Cardiac fibroblast (primary cell): ENCODE results near the gene SPAG5.

ENCODE experiments used
- DNase-seq, 2 donors: peaks; one replicate each; pipeline versions ENCODE4 v3.0.0 to v3.0.0-alpha.2; 2010; ENCODE audit warnings: low read depth in 2 of 2
- H3K4me3 ChIP-seq, 2 donors: replicated peaks in 1 of 2; 1 replicate in 1 of 2; 2 replicates in 1 of 2; pipeline ENCODE4 v1.5.1; 2011; ENCODE audit warnings: low read depth in 2 of 2, low read length in 2 of 2, mild to moderate bottlenecking in 2 of 2, moderate library complexity in 1 of 2
- TF ChIP-seq, protein P1 (sequence below): IDR thresholded peaks from one replicate; pipeline ENCODE4 v1.5.1; 2011; ENCODE audit warnings: low read depth, mild to moderate bottlenecking, low read length, inconsistent platforms

The SPAG5 gene

DNA sequence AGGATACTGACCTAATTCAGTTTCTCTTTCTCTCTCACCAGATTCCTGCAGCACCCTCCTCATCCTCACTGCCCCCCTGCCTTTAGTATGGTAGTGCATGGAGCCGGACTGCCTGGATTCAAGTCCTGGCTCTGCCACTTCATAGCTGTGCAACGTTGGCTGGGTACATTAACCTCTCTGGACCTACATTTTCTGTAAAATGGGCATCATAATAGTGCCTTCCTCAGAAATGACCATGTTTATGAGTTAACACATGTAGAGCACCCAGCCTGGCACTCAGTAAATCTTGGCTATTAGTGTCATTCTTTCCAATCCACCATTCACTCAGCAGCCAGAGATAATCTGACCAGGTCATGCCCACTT, 53.7 kb downstream of the SPAG5 start:
- TF ChIP-seq, protein P1, sequence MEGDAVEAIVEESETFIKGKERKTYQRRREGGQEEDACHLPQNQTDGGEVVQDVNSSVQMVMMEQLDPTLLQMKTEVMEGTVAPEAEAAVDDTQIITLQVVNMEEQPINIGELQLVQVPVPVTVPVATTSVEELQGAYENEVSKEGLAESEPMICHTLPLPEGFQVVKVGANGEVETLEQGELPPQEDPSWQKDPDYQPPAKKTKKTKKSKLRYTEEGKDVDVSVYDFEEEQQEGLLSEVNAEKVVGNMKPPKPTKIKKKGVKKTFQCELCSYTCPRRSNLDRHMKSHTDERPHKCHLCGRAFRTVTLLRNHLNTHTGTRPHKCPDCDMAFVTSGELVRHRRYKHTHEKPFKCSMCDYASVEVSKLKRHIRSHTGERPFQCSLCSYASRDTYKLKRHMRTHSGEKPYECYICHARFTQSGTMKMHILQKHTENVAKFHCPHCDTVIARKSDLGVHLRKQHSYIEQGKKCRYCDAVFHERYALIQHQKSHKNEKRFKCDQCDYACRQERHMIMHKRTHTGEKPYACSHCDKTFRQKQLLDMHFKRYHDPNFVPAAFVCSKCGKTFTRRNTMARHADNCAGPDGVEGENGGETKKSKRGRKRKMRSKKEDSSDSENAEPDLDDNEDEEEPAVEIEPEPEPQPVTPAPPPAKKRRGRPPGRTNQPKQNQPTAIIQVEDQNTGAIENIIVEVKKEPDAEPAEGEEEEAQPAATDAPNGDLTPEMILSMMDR: no peak
- no peak overlapping the region for H3K4me3 ChIP-seq
- DNase-seq: no peak

DNA sequence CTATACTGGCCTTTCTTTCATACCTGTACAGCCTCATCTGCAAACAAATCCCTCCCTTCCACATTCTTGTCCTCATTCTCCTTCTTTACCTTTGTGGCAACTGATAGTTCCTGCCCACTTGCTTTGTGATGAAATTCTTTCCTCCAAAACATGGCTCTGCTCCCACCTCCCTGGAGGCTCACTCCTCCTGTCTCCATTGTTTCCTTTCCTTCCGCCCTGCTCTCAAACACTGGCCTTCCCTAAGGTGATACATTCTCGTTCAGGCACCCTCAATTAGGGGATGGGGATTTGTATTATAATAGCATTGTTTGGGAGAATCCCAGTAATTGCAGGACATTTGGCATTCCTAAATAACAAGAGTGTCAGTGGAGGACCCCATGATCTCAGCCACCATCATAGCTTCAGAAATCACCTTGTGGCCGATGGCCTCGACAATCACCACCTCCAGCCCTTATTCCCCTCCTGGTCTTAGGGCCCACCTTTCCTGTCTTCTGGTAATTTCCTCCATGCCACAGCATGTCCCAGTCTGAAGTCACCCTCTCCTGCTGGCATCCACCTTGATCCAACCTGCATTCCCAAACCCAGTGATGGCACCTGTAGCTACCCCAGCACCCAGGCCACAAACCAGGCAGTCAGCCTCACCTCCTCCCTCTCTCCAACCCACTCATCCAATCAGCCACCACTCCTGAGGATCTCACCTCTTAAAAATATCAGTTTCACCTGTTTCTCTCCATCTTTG, 54.3 kb downstream of the SPAG5 start:
- DNase-seq: no peak
- H3K4me3 ChIP-seq: no peak overlapping the region
- TF ChIP-seq, protein P1: no peak

DNA sequence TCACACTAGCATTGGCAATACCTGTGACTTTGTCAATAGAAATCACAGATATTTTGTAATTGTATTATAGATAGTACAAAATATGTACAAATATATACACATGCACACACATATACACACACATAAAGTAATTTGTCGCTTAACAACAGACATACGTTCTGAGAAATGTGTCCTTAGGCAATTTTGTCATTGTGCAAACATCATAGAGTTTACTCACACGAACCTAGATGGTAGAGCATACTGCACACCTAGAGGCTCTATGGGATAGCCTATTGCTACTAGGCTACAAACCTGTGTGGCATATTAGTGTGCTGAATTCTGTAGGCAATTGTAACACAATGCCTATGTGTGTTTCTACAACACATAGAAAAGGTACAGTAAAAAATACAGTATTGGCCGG, 57.4 kb downstream of the SPAG5 start:
- no peak for DNase-seq
- no peak overlapping the region for H3K4me3 ChIP-seq
- TF ChIP-seq, protein P1: no peak

DNA sequence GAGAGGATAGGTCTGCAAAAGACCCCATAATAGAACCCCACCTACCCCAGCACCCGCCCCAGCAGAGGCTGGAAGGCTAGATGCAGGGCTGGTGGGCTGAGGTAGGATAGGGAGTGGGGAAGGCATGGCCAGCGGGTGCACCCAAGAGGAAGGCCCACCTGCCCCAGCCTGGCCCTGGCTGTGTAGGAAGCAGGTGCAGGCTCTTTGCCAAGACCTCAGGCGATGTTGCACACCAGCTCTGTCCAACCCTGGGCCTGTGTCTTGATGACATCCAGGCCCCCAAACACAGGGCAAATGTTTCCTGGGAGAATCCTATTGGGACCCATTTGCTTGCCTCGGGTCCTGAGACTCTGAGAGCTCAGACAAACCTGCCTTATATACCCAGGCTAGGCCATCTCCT, 58.6 kb downstream of the SPAG5 start:
- no peak overlapping the region for H3K4me3 ChIP-seq
- TF ChIP-seq, protein P1: no peak
- no peak for DNase-seq

DNA sequence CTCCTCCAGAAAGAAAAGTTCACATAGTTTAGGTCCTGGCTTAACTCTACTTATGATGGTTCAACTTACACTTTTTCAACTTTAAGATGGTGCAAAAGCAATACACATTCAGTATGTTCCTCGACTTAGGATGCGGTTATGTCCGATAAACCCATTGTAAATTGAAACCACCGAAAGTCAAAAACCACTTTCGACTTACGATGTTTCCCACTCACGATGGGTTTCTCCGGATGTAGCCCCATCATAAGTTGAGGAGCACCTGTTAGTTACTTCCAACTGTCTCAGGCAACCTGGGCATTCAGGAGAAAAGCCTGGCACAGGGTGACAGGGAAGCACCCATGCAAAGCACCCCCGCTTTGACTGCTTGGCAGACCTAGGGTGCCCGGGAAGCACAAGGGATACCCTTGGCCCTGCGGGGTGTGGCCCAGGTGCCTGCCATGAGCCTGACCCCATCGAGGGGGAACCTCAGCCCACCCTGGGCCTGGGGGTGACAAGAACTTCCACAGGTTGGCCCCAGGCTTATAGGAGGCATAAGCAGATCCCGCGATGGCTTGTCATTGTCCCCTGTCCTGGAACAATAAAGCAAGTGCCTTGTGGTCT, 60.4 kb downstream of the SPAG5 start:
- H3K4me3 ChIP-seq: no peak overlapping the region
- DNase-seq: no peak
- TF ChIP-seq, protein P1: no peak

DNA sequence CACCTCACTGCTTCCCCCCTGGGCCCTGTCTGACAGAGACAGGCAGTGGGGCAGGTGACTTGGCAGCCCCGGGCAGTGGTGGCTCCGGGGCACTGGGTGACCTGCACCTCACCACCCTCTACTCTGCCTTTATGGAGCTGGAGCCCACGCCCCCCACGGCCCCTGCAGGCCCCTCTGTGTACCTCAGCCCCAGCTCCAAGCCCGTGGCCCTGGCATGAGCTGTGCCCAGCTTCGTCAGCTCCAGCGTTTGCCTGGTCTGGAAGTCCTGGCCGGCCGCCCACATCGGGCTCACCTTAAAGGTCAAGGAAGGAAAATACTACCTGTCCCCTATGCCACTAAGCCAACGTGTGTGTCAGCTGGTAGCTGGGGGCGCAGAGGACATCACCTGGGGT, 61.6 kb downstream of the SPAG5 start:
- TF ChIP-seq, protein P1: no peak
- no peak overlapping the region for H3K4me3 ChIP-seq
- no peak for DNase-seq
